Testis (tissue), 3 donors: ENCODE measurements around the gene DNAJC13. TPM values are rescaled to one million over a fixed set of nuclear protein-coding genes. Genes with fewer than 3 reads are reported as not detected.

ENCODE experiments used
- DNase-seq: peaks from one replicate; pipeline ENCODE4 v3.0.0-alpha.2; 2019
- H3K27ac ChIP-seq, 2 donors: fragments of 200-600 bp; sonication (generic); one replicate each; pipeline ENCODE4 v1.5.1; 2019
- H3K27me3 ChIP-seq: fragments of 200-600 bp; sonication (generic); one replicate; pipeline ENCODE4 v1.5.1; 2019
- H3K36me3 ChIP-seq: fragments of 200-600 bp; sonication (generic); one replicate; pipeline ENCODE4 v1.5.1; 2017; ENCODE audit warnings: low read depth; ENCODE audit errors: missing control alignments
- H3K4me1 ChIP-seq: fragments of 200-600 bp; sonication (generic); one replicate; pipeline ENCODE4 v1.5.1; 2019
- H3K4me3 ChIP-seq, 2 donors: fragments of 200-600 bp; sonication (generic); one replicate each; pipeline ENCODE4 v1.5.1; 2017 to 2019
- H3K9me3 ChIP-seq: fragments of 200-600 bp; sonication (generic); one replicate; pipeline ENCODE4 v1.5.1; 2017
- CTCF ChIP-seq, 3 experiments: fragments of 450-650 bp in 2 of 3; fragments of 200-600 bp in 1 of 3; sonication (generic) in 1 of 3; IDR thresholded peaks; one replicate each; pipeline ENCODE4 v1.5.1; 2016 to 2019; ENCODE audit warnings: antibody characterized with exemption in 3 of 3, mild to moderate bottlenecking in 2 of 3, moderate library complexity in 1 of 3
- POLR2A ChIP-seq: fragments of 450-650 bp; IDR thresholded peaks from one replicate; pipeline ENCODE4 v1.6.1; 2017; ENCODE audit warnings: antibody characterized with exemption, mild to moderate bottlenecking, moderate library complexity
- WGBS, 2 donors: methylation state at CpG; one replicate each; pipeline ENCODE4 v1.1.5; 2018; 5-methylcytosine and 5-hydroxymethylcytosine counted together
- intact Hi-C: fragments of 100-400 bp; cut with DNase I; formaldehyde crosslinking; loops from one replicate; pipeline ENCODE4 v1.15.1; 2023; ENCODE audit warnings: low total_unique reads
- polyA plus RNA-seq: library from polyadenylated mRNA; stranded (reverse); fragments of 350-450 nt; fragmentation: Illumina TruSeq; extraction: RNeasy Lipid Tissue Mini Kit (QIAGEN cat#74804); gene quantifications from one replicate; pipeline ENCODE4 v1.2.3, GENCODE V29; 2014; ENCODE audit warnings: low read depth, low replicate concordance; ENCODE audit not compliant: insufficient read depth
- total RNA-seq, 2 donors: library from RNA; depleted of rRNA; stranded (reverse); fragments of >200 nt; gene quantifications; one replicate each; pipeline ENCODE4 v1.2.3, GENCODE V29; 2016

The DNAJC13 gene
- total and polyA plus RNA-seq, 3 donors from 2014 or later: 16.8 to 54.4 (median 40.1) TPM

DNA sequence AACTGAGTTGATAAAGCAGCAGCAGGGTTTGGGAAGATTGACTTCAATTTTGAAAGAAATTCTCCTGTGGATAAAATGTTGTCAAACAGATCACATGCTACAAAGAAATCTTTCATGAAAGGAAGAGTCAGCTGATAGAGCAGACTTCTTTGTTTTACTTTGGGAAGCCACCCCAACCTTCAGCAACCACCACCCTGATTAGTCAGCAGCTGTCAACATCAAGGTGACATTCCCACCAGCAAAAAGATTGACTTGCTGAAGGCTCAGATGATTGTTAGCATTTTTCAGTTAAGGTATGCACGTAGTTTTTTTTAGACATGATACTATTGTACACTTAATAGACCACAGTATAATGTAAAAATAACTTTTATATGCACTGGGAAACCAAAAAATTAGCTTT lies 92.2 kb downstream of the DNAJC13 start:
- H3K4me1 ChIP-seq: no peaks in the 10 kb centered on the region
- H3K4me3 ChIP-seq: no peak overlapping the region
- WGBS, 2 donors: 91 to 94% methylated on average over 1 of the region's 1 CpG
- intact Hi-C loops: no loop called here
- no peak overlapping the region for H3K27ac ChIP-seq
- no peaks in the 10 kb centered on the region for H3K9me3 ChIP-seq
- TF ChIP-seq POLR2A (no peak), CTCF (IDR thresholded peaks at IDR 0.05) (no peak)
- H3K36me3 ChIP-seq: no peaks in the 10 kb centered on the region
- H3K27me3 ChIP-seq: no peaks in the 10 kb centered on the region
- no peak for DNase-seq

GRCh38 chr3:132513057-132513456 lies 95.8 kb downstream of the DNAJC13 start:
- no peak for DNase-seq
- intact Hi-C loops: no loop called here
- Histone ChIP-seq H3K27ac (no peak overlapping the region), H3K4me1 (no peaks in the 10 kb centered on the region), H3K36me3 (no peaks in the 10 kb centered on the region), H3K9me3 (no peaks in the 10 kb centered on the region), H3K27me3 (no peaks in the 10 kb centered on the region), H3K4me3 (no peak overlapping the region)
- TF ChIP-seq CTCF (IDR thresholded peaks at IDR 0.05): no peak
- no peak for TF ChIP-seq POLR2A
- WGBS, 2 donors: 97% methylated on average over 5 of the region's 5 CpGs

DNA sequence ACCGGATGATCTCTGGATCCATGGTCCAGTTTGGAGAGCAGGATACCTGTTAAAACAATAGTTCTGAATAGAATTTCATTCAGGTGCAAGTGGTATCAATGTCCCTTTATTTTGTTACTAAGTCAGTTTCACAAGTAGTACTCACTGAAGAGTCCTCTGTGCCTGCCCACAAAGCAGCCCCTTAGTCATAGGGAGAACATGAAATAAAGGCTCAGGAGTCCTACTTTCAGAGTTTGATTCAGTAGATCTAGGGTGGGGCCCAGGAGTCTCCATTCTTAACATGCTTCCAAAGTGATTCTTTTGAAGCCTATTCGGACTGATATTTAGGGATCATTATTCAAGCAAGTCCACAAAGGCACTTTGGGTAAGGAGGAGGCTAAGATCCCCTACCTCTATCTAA lies 100.0 kb downstream of the DNAJC13 start:
- no peaks in the 10 kb centered on the region for H3K36me3 ChIP-seq
- WGBS, 2 donors: 100% methylated on average over 2 of the region's 2 CpGs

GRCh38 chr3:132519914-132520313 lies 102.6 kb downstream of the DNAJC13 start:
- no peak for DNase-seq
- Histone ChIP-seq H3K27me3 (no peaks in the 10 kb centered on the region), H3K27ac (no peak overlapping the region), H3K4me1 (no peaks in the 10 kb centered on the region), H3K9me3 (no peaks in the 10 kb centered on the region), H3K4me3 (no peak overlapping the region), H3K36me3 (no peaks in the 10 kb centered on the region)
- intact Hi-C loops: no loop called here
- TF ChIP-seq POLR2A: no peak
- TF ChIP-seq CTCF (IDR thresholded peaks at IDR 0.05): no peak
- 88 to 91% methylated on average over 5 of the region's 5 CpGs for WGBS, 2 donors

More for the DNA sequence above, 100.0 kb downstream of the DNAJC13 start:
- Histone ChIP-seq H3K9me3 (no peaks in the 10 kb centered on the region), H3K4me3 (no peak overlapping the region), H3K27me3 (no peaks in the 10 kb centered on the region), H3K27ac (no peak overlapping the region), H3K4me1 (no peaks in the 10 kb centered on the region)
- TF ChIP-seq CTCF (IDR thresholded peaks at IDR 0.05) (no peak), POLR2A (no peak)
- no peak for DNase-seq
- intact Hi-C loops: no loop called here

GRCh38 chr3:132521901-132522300 lies 104.6 kb downstream of the DNAJC13 start:
- Histone ChIP-seq H3K36me3 (no peaks in the 10 kb centered on the region), H3K27ac (no peak overlapping the region), H3K4me1 (no peaks in the 10 kb centered on the region), H3K27me3 (no peaks in the 10 kb centered on the region), H3K4me3 (no peak overlapping the region), H3K9me3 (no peaks in the 10 kb centered on the region)
- no peak for TF ChIP-seq CTCF (IDR thresholded peaks at IDR 0.05)
- DNase-seq: no peak
- 82 to 87% methylated on average over 5 of the region's 5 CpGs for WGBS, 2 donors
- intact Hi-C loops: no loop called here
